HCT116 (cell line): ENCODE data around the gene DDR2.

Source experiments
- POLR2AphosphoS5 ChIP-seq: IDR thresholded peaks from 2 replicates; pipeline ENCODE4 v1.6.1; 2011; ENCODE audit warnings: mild to moderate bottlenecking, low read depth, low read length, moderate library complexity
- SP1 ChIP-seq: IDR thresholded peaks from 2 replicates; pipeline ENCODE4 v1.6.1; 2012; ENCODE audit warnings: low read depth
- TF ChIP-seq, protein P1 (sequence below), 3 experiments: fragments of 200-600 bp in 1 of 3; sonication (generic) in 1 of 3; IDR thresholded peaks in 2 of 3; conservative IDR thresholded peaks in 1 of 3; 2 replicates each; pipeline ENCODE4 v1.5.1; 2012 to 2017; ENCODE audit warnings: low read depth in 2 of 3, low read length in 2 of 3, antibody characterized with exemption in 1 of 3, borderline replicate concordance in 1 of 3, control low read depth in 1 of 3, mild to moderate bottlenecking in 1 of 3, mixed read lengths in 1 of 3, mixed run types in 1 of 3, moderate library complexity in 1 of 3; ENCODE audit not compliant: insufficient read depth in 1 of 3
- TF ChIP-seq, protein P2 (sequence below): IDR thresholded peaks from 2 replicates; pipeline ENCODE4 v1.6.1; 2011; ENCODE audit warnings: mild to moderate bottlenecking, low read length, moderate library complexity; ENCODE audit not compliant: insufficient replicate concordance; ENCODE audit errors: extremely low read depth

DNA sequence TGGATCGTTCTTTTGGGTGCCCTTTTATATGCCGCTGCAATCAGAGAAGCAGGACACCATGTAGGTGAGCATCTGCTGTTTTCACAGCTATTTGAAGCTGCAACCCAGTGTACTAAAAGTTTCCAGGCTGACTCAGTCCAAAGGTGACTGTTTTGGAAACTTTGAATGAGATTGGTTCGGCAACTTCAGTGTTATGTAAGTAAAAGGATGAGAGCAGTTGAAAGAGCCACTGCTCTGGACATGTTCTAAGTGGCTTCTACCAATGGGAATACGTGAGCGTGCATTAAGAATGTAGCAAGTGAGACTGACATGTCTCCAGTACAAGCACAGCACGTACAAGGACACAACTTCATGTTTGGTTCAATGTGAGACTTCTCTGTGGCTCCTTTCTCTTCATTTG, 55.6 kb downstream of the DDR2 start:
- TF ChIP-seq, protein P1, sequence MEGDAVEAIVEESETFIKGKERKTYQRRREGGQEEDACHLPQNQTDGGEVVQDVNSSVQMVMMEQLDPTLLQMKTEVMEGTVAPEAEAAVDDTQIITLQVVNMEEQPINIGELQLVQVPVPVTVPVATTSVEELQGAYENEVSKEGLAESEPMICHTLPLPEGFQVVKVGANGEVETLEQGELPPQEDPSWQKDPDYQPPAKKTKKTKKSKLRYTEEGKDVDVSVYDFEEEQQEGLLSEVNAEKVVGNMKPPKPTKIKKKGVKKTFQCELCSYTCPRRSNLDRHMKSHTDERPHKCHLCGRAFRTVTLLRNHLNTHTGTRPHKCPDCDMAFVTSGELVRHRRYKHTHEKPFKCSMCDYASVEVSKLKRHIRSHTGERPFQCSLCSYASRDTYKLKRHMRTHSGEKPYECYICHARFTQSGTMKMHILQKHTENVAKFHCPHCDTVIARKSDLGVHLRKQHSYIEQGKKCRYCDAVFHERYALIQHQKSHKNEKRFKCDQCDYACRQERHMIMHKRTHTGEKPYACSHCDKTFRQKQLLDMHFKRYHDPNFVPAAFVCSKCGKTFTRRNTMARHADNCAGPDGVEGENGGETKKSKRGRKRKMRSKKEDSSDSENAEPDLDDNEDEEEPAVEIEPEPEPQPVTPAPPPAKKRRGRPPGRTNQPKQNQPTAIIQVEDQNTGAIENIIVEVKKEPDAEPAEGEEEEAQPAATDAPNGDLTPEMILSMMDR (IDR thresholded peaks at IDR 0.05 in 2 of 3, conservative IDR thresholded peaks at IDR 0.05 in 1 of 3; ENCODE audit: borderline replicate concordance in 1 of 3, insufficient read depth in 1 of 3, low read depth in 2 of 3, low read length in 2 of 3) = no peak
- TF ChIP-seq, protein P2, sequence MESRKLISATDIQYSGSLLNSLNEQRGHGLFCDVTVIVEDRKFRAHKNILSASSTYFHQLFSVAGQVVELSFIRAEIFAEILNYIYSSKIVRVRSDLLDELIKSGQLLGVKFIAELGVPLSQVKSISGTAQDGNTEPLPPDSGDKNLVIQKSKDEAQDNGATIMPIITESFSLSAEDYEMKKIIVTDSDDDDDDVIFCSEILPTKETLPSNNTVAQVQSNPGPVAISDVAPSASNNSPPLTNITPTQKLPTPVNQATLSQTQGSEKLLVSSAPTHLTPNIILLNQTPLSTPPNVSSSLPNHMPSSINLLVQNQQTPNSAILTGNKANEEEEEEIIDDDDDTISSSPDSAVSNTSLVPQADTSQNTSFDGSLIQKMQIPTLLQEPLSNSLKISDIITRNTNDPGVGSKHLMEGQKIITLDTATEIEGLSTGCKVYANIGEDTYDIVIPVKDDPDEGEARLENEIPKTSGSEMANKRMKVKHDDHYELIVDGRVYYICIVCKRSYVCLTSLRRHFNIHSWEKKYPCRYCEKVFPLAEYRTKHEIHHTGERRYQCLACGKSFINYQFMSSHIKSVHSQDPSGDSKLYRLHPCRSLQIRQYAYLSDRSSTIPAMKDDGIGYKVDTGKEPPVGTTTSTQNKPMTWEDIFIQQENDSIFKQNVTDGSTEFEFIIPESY = no peak
- no peak for TF ChIP-seq SP1
- TF ChIP-seq POLR2AphosphoS5 = no peak
